DOHH2 (cell line): Measurements from ENCODE around the gene COL19A1.

Source experiments
- H3F3A ChIP-seq: fragments of 200-600 bp; sonication (generic), shearing (Covaris generic); 2 replicates; pipeline ENCODE4 v1.6.0; 2016; ENCODE audit warnings: antibody characterized with exemption, mild to moderate bottlenecking; ENCODE audit not compliant: control insufficient read depth, insufficient read depth
- H3K27ac ChIP-seq: fragments of 200-600 bp; sonication (generic); 2 replicates; pipeline ENCODE4 v1.5.1; 2014; ENCODE audit warnings: low read depth, mild to moderate bottlenecking, low read length, moderate library complexity
- H3K27me3 ChIP-seq: fragments of 200-600 bp; sonication (generic); 2 replicates; pipeline ENCODE4 v1.6.1; 2014; ENCODE audit warnings: mild to moderate bottlenecking, low read length, mixed read lengths; ENCODE audit not compliant: control insufficient read depth
- H3K36me3 ChIP-seq: fragments of 200-600 bp; sonication (generic); 2 replicates; pipeline ENCODE4 v1.6.1; 2014; ENCODE audit warnings: mild to moderate bottlenecking, low read length, moderate library complexity, mixed read lengths; ENCODE audit not compliant: control insufficient read depth
- H3K4me1 ChIP-seq: fragments of 200-600 bp; sonication (generic); 2 replicates; pipeline ENCODE4 v1.6.1; 2014; ENCODE audit warnings: mild to moderate bottlenecking, low read length, mixed read lengths; ENCODE audit not compliant: control insufficient read depth
- H3K4me2 ChIP-seq: fragments of 200-600 bp; sonication (generic); 2 replicates; pipeline ENCODE4 v1.6.0; 2014; ENCODE audit warnings: mild to moderate bottlenecking, low read length, moderate library complexity
- H3K4me3 ChIP-seq: fragments of 200-600 bp; sonication (generic); 2 replicates; pipeline ENCODE4 v1.5.1; 2014; ENCODE audit warnings: mild to moderate bottlenecking, low read length, mixed read lengths
- H3K79me2 ChIP-seq: fragments of 200-600 bp; sonication (generic); 2 replicates; pipeline ENCODE4 v1.6.1; 2014; ENCODE audit warnings: mild to moderate bottlenecking, low read length, mixed read lengths; ENCODE audit not compliant: control insufficient read depth
- H3K9me2 ChIP-seq: fragments of 200-600 bp; sonication (generic); replicated peaks from 2 replicates; pipeline ENCODE4 v1.6.1; 2014; ENCODE audit warnings: mild to moderate bottlenecking, low read length, mixed read lengths; ENCODE audit not compliant: control insufficient read depth
- H3K9me3 ChIP-seq: fragments of 200-600 bp; sonication (generic); 2 replicates; pipeline ENCODE4 v1.6.1; 2014; ENCODE audit warnings: antibody characterized with exemption, low read length, mixed read lengths; ENCODE audit not compliant: control insufficient read depth, insufficient read depth
- H4K20me1 ChIP-seq: fragments of 200-600 bp; sonication (generic); 2 replicates; pipeline ENCODE4 v1.6.0; 2014; ENCODE audit warnings: low read depth, mild to moderate bottlenecking, antibody characterized with exemption, low read length, moderate library complexity; ENCODE audit not compliant: control insufficient read depth, insufficient read depth
- CTCF ChIP-seq: fragments of 200-600 bp; sonication (generic); IDR thresholded peaks from one replicate; pipeline ENCODE4 v1.5.1; 2014; ENCODE audit warnings: antibody characterized with exemption, mild to moderate bottlenecking, low read depth, low read length; ENCODE audit not compliant: poor library complexity, severe bottlenecking
- EZH2phosphoT487 ChIP-seq: fragments of 200-600 bp; sonication (generic); IDR thresholded peaks from 2 replicates; pipeline ENCODE4 v1.6.1; 2017; ENCODE audit warnings: borderline replicate concordance, mild to moderate bottlenecking, antibody characterized with exemption, low read length, moderate library complexity, mixed read lengths

Gene COL19A1

DNA sequence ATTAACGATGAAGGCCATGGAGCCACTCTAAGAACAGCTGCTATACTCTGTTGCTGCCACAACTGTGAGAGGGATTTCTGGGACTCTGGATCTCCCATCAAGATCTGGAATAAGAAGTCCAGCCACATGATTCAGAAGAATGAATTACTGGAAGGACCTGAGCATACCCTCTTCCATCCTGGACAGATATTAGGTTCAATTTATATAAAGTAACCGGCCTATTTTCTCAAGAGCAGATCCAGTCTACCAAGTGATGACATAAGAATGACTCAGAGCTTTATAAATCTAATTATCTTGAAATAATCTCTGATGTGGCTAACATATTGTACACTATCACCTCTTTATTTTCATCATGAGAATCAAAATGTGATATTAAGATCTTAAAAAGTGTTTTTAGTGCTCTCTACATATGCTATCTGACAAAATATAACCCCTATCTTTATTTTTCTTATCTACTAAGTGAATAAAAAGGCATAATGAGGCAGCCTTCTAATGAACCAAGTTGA lies 391.5 kb downstream of the COL19A1 start:
- Histone ChIP-seq H3K9me2 (no peaks in the 10 kb centered on the region), H3K27ac (no peak overlapping the region), H3K4me1 (no peaks in the 10 kb centered on the region), H3K79me2 (no peaks in the 10 kb centered on the region), H3K9me3 (no peaks in the 10 kb centered on the region), H3K27me3 (no peaks in the 10 kb centered on the region; the same call in 1 of the 2 replicates), H4K20me1 (no peaks in the 10 kb centered on the region), H3K4me2 (no peak overlapping the region), H3F3A (no peaks in the 10 kb centered on the region), H3K4me3 (no peak overlapping the region), H3K36me3 (no peaks in the 10 kb centered on the region)
- TF ChIP-seq EZH2phosphoT487 (no peak), CTCF (no peak)

DNA sequence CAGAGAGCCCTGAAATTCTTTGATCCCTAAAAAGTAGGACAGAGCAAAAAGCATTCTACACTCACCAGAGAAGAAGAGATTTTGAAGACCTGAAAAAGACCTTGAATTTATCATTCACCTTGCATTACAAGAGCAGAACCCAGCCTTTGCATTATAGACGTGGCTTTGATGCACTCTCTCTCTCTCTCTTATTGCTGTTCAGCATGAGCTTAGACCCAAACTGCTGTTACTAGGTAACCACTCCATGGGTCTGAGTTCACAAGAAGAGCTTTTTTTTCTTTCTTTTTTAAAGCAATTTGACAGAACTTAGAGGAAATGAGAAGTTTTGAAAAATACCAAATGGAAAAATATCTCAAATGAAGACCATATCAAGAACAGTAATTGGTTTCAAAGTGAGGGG lies 392.1 kb downstream of the COL19A1 start:
- H4K20me1 ChIP-seq: no peaks in the 10 kb centered on the region
- no peaks in the 10 kb centered on the region for H3K9me3 ChIP-seq
- H3K4me3 ChIP-seq: no peak overlapping the region
- H3K79me2 ChIP-seq: no peaks in the 10 kb centered on the region
- no peaks in the 10 kb centered on the region for H3K36me3 ChIP-seq
- no peaks in the 10 kb centered on the region for H3F3A ChIP-seq
- no peak overlapping the region for H3K4me2 ChIP-seq
- H3K27me3 ChIP-seq: no peaks in the 10 kb centered on the region; the same call in 1 of the 2 replicates
- TF ChIP-seq EZH2phosphoT487 (no peak), CTCF (no peak)
- H3K4me1 ChIP-seq: no peaks in the 10 kb centered on the region
- H3K9me2 ChIP-seq: no peaks in the 10 kb centered on the region
- H3K27ac ChIP-seq: no peak overlapping the region
